ENCODE data around the gene TFCP2. TPM values are rescaled to one million over a fixed set of nuclear protein-coding genes. Genes with fewer than 3 reads are reported as not detected.

The TFCP2 gene
- total RNA-seq, 1 donor from 2014 or later: 44.9 TPM

- H3K27ac Mint-ChIP-seq: no peak overlapping the region
- H3K9me3 Mint-ChIP-seq: no peaks in the 10 kb centered on the region
- no peaks in the 10 kb centered on the region for H3K36me3 Mint-ChIP-seq
- H3K27me3 Mint-ChIP-seq (ENCODE audit: low read depth): no peaks in the 10 kb centered on the region
- H3K4me3 Mint-ChIP-seq: no peak overlapping the region
- no peak for TF ChIP-seq CTCF (IDR thresholded peaks at IDR 0.05; ENCODE audit: unreplicated experiment)
- DNase-seq (ENCODE audit: low spot score in 2 of 2, unreplicated experiment in 2 of 2): no peak
- peaks cover 8% of the 10 kb centered on the region for H3K4me1 Mint-ChIP-seq
These were observed 14.5 kb upstream of the TFCP2 start for GRCh38 chr12:51187370-51187987.

- Mint-ChIP-seq H3K4me1 (peaks cover 8% of the 10 kb centered on the region), H3K27ac (no peak overlapping the region), H3K27me3 (ENCODE audit: low read depth) (no peaks in the 10 kb centered on the region), H3K9me3 (no peaks in the 10 kb centered on the region), H3K4me3 (no peak overlapping the region), H3K36me3 (no peaks in the 10 kb centered on the region)
- no peak for TF ChIP-seq CTCF (IDR thresholded peaks at IDR 0.05; ENCODE audit: unreplicated experiment)
- DNase-seq (ENCODE audit: low spot score in 2 of 2, unreplicated experiment in 2 of 2): no peak
These were observed 13.6 kb upstream of the TFCP2 start for GRCh38 chr12:51186465-51187085.

- peaks cover 8% of the 10 kb centered on the region for H3K4me1 Mint-ChIP-seq
- no peaks in the 10 kb centered on the region for H3K36me3 Mint-ChIP-seq
- TF ChIP-seq CTCF (IDR thresholded peaks at IDR 0.05; ENCODE audit: unreplicated experiment): no peak
- H3K4me3 Mint-ChIP-seq: no peak overlapping the region
- H3K27me3 Mint-ChIP-seq (ENCODE audit: low read depth): no peaks in the 10 kb centered on the region
- no peaks in the 10 kb centered on the region for H3K9me3 Mint-ChIP-seq
- DNase-seq (ENCODE audit: low spot score in 2 of 2, unreplicated experiment in 2 of 2): no peak
- H3K27ac Mint-ChIP-seq: no peak overlapping the region
These were observed 12.3 kb upstream of the TFCP2 start for GRCh38 chr12:51185171-51185717.

DNA sequence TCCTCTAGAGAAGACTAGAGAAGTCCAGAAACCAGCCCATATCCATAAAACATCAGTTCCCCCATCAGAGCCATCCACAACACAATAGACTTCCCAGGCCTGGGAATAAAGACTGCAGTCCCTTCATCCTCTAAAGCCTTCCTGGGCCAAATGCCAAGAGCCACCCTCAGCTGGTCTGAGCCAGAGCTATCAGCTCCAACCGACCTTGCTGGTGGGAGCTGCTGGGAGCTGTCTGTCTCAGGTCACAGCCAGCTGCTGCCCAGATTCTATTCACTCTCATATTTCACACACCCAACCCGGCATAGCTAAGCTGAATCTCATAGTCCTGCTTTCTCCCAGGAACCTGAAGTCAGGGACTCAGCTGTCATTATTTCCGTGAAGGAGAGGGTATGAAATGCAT lies 10.9 kb upstream of the TFCP2 start:
- peak overlapping the region; percentile 31 for H3K27ac Mint-ChIP-seq
- no peak overlapping the region for H3K4me3 Mint-ChIP-seq
- H3K9me3 Mint-ChIP-seq: no peaks in the 10 kb centered on the region
- H3K36me3 Mint-ChIP-seq: no peaks in the 10 kb centered on the region
- no peak for TF ChIP-seq CTCF (IDR thresholded peaks at IDR 0.05; ENCODE audit: unreplicated experiment)
- peak in 1 of 2 experiments; percentile 58 for DNase-seq (ENCODE audit: low spot score in 2 of 2, unreplicated experiment in 2 of 2)
- peaks cover 8% of the 10 kb centered on the region for H3K4me1 Mint-ChIP-seq
- H3K27me3 Mint-ChIP-seq (ENCODE audit: low read depth): no peaks in the 10 kb centered on the region

- DNase-seq (ENCODE audit: low spot score in 2 of 2, unreplicated experiment in 2 of 2): no peak
- H3K36me3 Mint-ChIP-seq: no peaks in the 10 kb centered on the region
- no peak overlapping the region for H3K4me3 Mint-ChIP-seq
- H3K4me1 Mint-ChIP-seq: peaks cover 8% of the 10 kb centered on the region
- TF ChIP-seq CTCF (IDR thresholded peaks at IDR 0.05; ENCODE audit: unreplicated experiment): no peak
- peak overlapping the region; percentile 31 for H3K27ac Mint-ChIP-seq
- no peaks in the 10 kb centered on the region for H3K9me3 Mint-ChIP-seq
- no peaks in the 10 kb centered on the region for H3K27me3 Mint-ChIP-seq (ENCODE audit: low read depth)
These were observed 10.4 kb upstream of the TFCP2 start for GRCh38 chr12:51183349-51183748.
